MM.1S (cell line): ENCODE measurements around the gene KCNH1.

Experiments
- DNase-seq: peaks from one replicate; pipeline ENCODE4 v3.0.0-alpha.2; 2015
- H2AFZ ChIP-seq: fragments of 300-600 bp; sonication (generic); 2 replicates; pipeline ENCODE4 v1.6.0; 2016; ENCODE audit warnings: antibody characterized with exemption, low read length
- H3F3A ChIP-seq: fragments of 300-600 bp; sonication (generic); 2 replicates; pipeline ENCODE4 v1.6.1; 2016; ENCODE audit warnings: mild to moderate bottlenecking, antibody characterized with exemption, low read length, moderate library complexity, mixed read lengths; ENCODE audit not compliant: insufficient read depth
- H3K27ac ChIP-seq: fragments of 300-600 bp; sonication (generic); 2 replicates; pipeline ENCODE4 v1.5.1; 2016; ENCODE audit warnings: mild to moderate bottlenecking, low read length
- H3K27me3 ChIP-seq: fragments of 300-600 bp; sonication (generic); replicated peaks from 2 replicates; pipeline ENCODE4 v1.6.0; 2016; ENCODE audit warnings: low read length; ENCODE audit not compliant: insufficient read depth
- H3K36me3 ChIP-seq: fragments of 300-600 bp; sonication (generic); replicated peaks from 2 replicates; pipeline ENCODE4 v1.6.1; 2016; ENCODE audit warnings: mild to moderate bottlenecking, low read length, mixed read lengths; ENCODE audit not compliant: insufficient read depth
- H3K4me1 ChIP-seq: fragments of 300-600 bp; sonication (generic); 2 replicates; pipeline ENCODE4 v1.6.1; 2016; ENCODE audit warnings: low read length, mixed read lengths
- H3K4me2 ChIP-seq: fragments of 300-600 bp; sonication (generic); 2 replicates; pipeline ENCODE4 v1.6.0; 2016; ENCODE audit warnings: low read depth, low read length
- H3K4me3 ChIP-seq: fragments of 300-600 bp; sonication (generic); 2 replicates; pipeline ENCODE4 v1.5.1; 2016; ENCODE audit warnings: low read length, mixed read lengths
- H3K79me2 ChIP-seq: fragments of 300-600 bp; sonication (generic); 2 replicates; pipeline ENCODE4 v1.6.1; 2016; ENCODE audit warnings: mixed run types, low read length, mixed read lengths
- H3K9ac ChIP-seq: fragments of 300-600 bp; sonication (generic); 2 replicates; pipeline ENCODE4 v1.6.1; 2016; ENCODE audit warnings: low read length, mixed read lengths
- H3K9me2 ChIP-seq: fragments of 300-600 bp; sonication (generic); replicated peaks from 2 replicates; pipeline ENCODE4 v1.6.1; 2016; ENCODE audit warnings: mild to moderate bottlenecking, low read length, mixed read lengths; ENCODE audit not compliant: insufficient read depth
- H3K9me3 ChIP-seq: fragments of 300-600 bp; sonication (generic); replicated peaks from 2 replicates; pipeline ENCODE4 v1.6.1; 2016; ENCODE audit warnings: mild to moderate bottlenecking, low read length, mixed read lengths; ENCODE audit not compliant: insufficient read depth
- H4K20me1 ChIP-seq: fragments of 300-600 bp; sonication (generic); 2 replicates; pipeline ENCODE4 v1.6.1; 2016; ENCODE audit warnings: mild to moderate bottlenecking, low read length, moderate library complexity, mixed read lengths; ENCODE audit not compliant: insufficient read depth
- EZH2 ChIP-seq: fragments of 300-600 bp; sonication (generic); optimal IDR thresholded peaks from 2 replicates; pipeline ENCODE3; 2017; ENCODE audit warnings: low read depth, mild to moderate bottlenecking, antibody characterized with exemption, low read length, mixed read lengths
- EZH2phosphoT487 ChIP-seq: fragments of 300-600 bp; sonication (generic); IDR thresholded peaks from 2 replicates; pipeline ENCODE4 v1.6.1; 2018; ENCODE audit warnings: antibody characterized with exemption, low read length
- TF ChIP-seq, protein P1 (sequence below): fragments of 300-600 bp; sonication (generic); IDR thresholded peaks from 2 replicates; pipeline ENCODE4 v1.5.1; 2016; ENCODE audit warnings: antibody characterized with exemption, low read length, mixed read lengths

KCNH1 gene

DNA sequence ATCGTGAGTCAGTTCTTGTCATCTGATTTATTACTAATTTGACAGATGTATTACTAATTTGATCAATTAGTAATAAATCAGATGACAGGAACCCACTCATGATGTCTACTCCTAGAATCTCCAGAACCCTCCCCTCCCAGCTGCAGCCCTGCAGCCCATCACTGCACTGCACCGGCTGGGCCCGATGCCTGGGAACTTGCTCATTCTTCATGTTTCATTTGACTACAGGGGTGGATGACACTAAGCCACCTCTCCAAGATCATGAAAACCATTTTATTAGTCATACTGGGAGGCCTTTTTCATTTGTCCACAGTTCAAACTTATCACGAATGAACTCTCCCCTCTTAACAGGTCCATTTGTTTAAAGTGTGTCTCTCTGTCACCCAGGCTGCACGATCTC is 41.0 kb downstream of the KCNH1 start:
- Histone ChIP-seq H3K27ac (no peak overlapping the region), H3K9me2 (no peaks in the 10 kb centered on the region), H3K4me2 (no peak overlapping the region), H3K4me1 (no peaks in the 10 kb centered on the region), H3K9ac (no peak overlapping the region), H3K36me3 (no peaks in the 10 kb centered on the region), H3K79me2 (no peaks in the 10 kb centered on the region), H3K9me3 (no peaks in the 10 kb centered on the region), H3F3A (no peaks in the 10 kb centered on the region), H2AFZ (no peak overlapping the region), H3K4me3 (no peak overlapping the region), H3K27me3 (no peaks in the 10 kb centered on the region), H4K20me1 (no peaks in the 10 kb centered on the region)
- no peak for TF ChIP-seq EZH2
- TF ChIP-seq, protein P1, sequence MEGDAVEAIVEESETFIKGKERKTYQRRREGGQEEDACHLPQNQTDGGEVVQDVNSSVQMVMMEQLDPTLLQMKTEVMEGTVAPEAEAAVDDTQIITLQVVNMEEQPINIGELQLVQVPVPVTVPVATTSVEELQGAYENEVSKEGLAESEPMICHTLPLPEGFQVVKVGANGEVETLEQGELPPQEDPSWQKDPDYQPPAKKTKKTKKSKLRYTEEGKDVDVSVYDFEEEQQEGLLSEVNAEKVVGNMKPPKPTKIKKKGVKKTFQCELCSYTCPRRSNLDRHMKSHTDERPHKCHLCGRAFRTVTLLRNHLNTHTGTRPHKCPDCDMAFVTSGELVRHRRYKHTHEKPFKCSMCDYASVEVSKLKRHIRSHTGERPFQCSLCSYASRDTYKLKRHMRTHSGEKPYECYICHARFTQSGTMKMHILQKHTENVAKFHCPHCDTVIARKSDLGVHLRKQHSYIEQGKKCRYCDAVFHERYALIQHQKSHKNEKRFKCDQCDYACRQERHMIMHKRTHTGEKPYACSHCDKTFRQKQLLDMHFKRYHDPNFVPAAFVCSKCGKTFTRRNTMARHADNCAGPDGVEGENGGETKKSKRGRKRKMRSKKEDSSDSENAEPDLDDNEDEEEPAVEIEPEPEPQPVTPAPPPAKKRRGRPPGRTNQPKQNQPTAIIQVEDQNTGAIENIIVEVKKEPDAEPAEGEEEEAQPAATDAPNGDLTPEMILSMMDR, result no peak
- TF ChIP-seq EZH2phosphoT487, result no peak
- no peak for DNase-seq

DNA sequence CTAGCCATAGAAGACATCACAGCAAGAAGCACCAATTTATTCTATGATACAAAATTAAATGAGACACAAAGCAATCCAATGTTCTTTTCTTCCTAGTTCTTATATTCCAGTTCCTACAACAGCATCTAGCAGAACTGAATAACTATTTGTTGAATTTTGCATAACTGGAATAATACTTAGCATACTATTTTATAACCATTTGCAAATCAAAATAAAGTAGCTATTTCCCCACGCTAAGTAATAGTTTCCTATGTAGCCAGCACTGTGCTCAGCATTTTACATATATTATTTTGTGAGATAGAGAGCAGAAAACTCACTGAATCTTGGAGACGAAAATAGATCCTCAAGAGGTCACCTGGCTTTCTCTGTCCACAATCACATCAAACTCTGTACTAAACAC is 42.1 kb downstream of the KCNH1 start:
- Histone ChIP-seq H3K4me1 (no peaks in the 10 kb centered on the region), H3K9ac (no peak overlapping the region), H3K27me3 (no peaks in the 10 kb centered on the region), H3K79me2 (no peaks in the 10 kb centered on the region), H3K9me3 (no peaks in the 10 kb centered on the region), H3K9me2 (no peaks in the 10 kb centered on the region), H3K4me2 (no peak overlapping the region), H3K27ac (no peak overlapping the region), H4K20me1 (no peaks in the 10 kb centered on the region), H2AFZ (no peak overlapping the region), H3K36me3 (no peaks in the 10 kb centered on the region), H3K4me3 (no peak overlapping the region), H3F3A (no peaks in the 10 kb centered on the region)
- DNase-seq, result no peak
- TF ChIP-seq, protein P1, result no peak
- TF ChIP-seq EZH2, result no peak
- no peak for TF ChIP-seq EZH2phosphoT487

DNA sequence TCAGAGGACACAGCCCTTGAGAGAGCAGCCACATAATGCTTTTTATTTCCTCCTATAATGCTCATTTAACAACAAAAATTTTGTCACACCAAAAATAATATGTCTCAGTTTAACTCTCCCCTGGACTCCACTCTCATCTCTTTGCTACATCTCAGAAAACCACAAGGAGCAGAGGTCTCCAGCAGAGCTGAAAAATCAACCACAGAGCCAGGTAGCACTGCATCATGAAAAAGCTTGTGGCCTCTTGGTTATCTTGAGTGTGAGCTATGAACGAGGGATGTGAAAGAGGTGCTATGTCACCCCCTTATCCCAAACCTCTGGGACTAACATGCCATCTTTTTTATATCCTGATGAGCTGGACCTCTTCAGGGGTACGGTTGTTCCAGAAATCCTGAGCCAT is 44.4 kb downstream of the KCNH1 start:
- H3K4me3 ChIP-seq, result no peak overlapping the region

More for the DNA sequence above, 44.4 kb downstream of the KCNH1 start:
- DNase-seq, result no peak
- H3K4me1 ChIP-seq, result no peaks in the 10 kb centered on the region
- H3K4me2 ChIP-seq, result no peak overlapping the region
- H3K9me2 ChIP-seq, result no peaks in the 10 kb centered on the region
- H3F3A ChIP-seq, result no peaks in the 10 kb centered on the region
- H3K9ac ChIP-seq, result no peak overlapping the region
- TF ChIP-seq EZH2phosphoT487 (no peak), EZH2 (no peak)
- TF ChIP-seq, protein P1, result no peak
- no peaks in the 10 kb centered on the region for H4K20me1 ChIP-seq
- H3K79me2 ChIP-seq, result no peaks in the 10 kb centered on the region
- no peaks in the 10 kb centered on the region for H3K36me3 ChIP-seq
- H2AFZ ChIP-seq, result no peak overlapping the region
- no peaks in the 10 kb centered on the region for H3K27me3 ChIP-seq
- H3K27ac ChIP-seq, result no peak overlapping the region
- H3K9me3 ChIP-seq, result no peaks in the 10 kb centered on the region
